Muscle of arm (tissue), 12 donors: Measurements from ENCODE around the gene APOL5. TPM values are rescaled to one million over a fixed set of nuclear protein-coding genes. Genes with fewer than 3 reads are reported as not detected.

Experiments
- DNase-seq: peaks from one replicate; pipeline ENCODE4 v3.0.0-alpha.2; 2013
- polyA plus RNA-seq, 12 donors: library from polyadenylated mRNA; unstranded; fragments of 120-200 nt; gene quantifications; one replicate each; pipeline ENCODE4 v1.2.1, GENCODE V29; 2013; ENCODE audit not compliant: insufficient read length in 12 of 12

The APOL5 gene
- polyA plus RNA-seq, 12 donors = 0.80 to 2.2 (median 1.6) TPM; not detected in 2

GRCh38 chr22:35740616-35741015, 22.9 kb downstream of the APOL5 start:
- no peak for DNase-seq

GRCh38 chr22:35742342-35743100, 24.8 kb downstream of the APOL5 start:
- DNase-seq = no peak

- no peak for DNase-seq
These were observed 25.7 kb downstream of the APOL5 start for GRCh38 chr22:35743326-35743860.

- no peak for DNase-seq
These were observed 28.6 kb downstream of the APOL5 start for GRCh38 chr22:35746248-35746647.

- no peak for DNase-seq
These were observed 29.5 kb downstream of the APOL5 start for GRCh38 chr22:35746946-35747703.

- no peak for DNase-seq
These were observed 32.1 kb downstream of the APOL5 start for GRCh38 chr22:35749808-35750207.

GRCh38 chr22:35752006-35752862, 34.6 kb downstream of the APOL5 start:
- DNase-seq = no peak

- no peak for DNase-seq
These were observed 35.2 kb downstream of the APOL5 start for GRCh38 chr22:35752863-35753189.

GRCh38 chr22:35754761-35755160, 37.1 kb downstream of the APOL5 start:
- DNase-seq = no peak

- no peak for DNase-seq
These were observed 39.0 kb downstream of the APOL5 start for GRCh38 chr22:35756722-35757121.

GRCh38 chr22:35758394-35758793, 40.7 kb downstream of the APOL5 start:
- DNase-seq = no peak

GRCh38 chr22:35761037-35761436, 43.4 kb downstream of the APOL5 start:
- DNase-seq = no peak

GRCh38 chr22:35766654-35767580, 49.2 kb downstream of the APOL5 start:
- DNase-seq = no peak

GRCh38 chr22:35769974-35770373, 52.3 kb downstream of the APOL5 start:
- DNase-seq = no peak

- no peak for DNase-seq
These were observed 57.7 kb downstream of the APOL5 start for GRCh38 chr22:35775339-35775738.

- no peak for DNase-seq
These were observed 59.8 kb downstream of the APOL5 start for GRCh38 chr22:35777335-35777975.
